ENCODE results near the gene AGR3. TPM values are rescaled to one million over a fixed set of nuclear protein-coding genes. Genes with fewer than 3 reads are reported as not detected.

The AGR3 gene
- polyA plus RNA-seq, 3 donors, result 1.8 to 4.4 (median 3.9) TPM

Other genes with a start within 250 kb of the AGR3 start
- 10 to 100 TPM in 1 of 3 donors, 1 to 10 TPM in 2; 6.0 to 12.9 (median 8.5) TPM for gene ANKMY2, start 236.2 kb downstream of the AGR3 start, polyA plus RNA-seq
- gene BZW2, start 235.8 kb downstream of the AGR3 start, polyA plus RNA-seq, result 10 to 100 TPM; 25.5 to 42.8 (median 30.4) TPM
- gene TSPAN13, start 128.2 kb downstream of the AGR3 start, polyA plus RNA-seq, result 10 to 100 TPM; 35.5 to 52.1 (median 42.4) TPM
- 100 to 1,000 TPM in 1 of 3 donors, 10 to 100 TPM in 1, 1 to 10 TPM in 1; 6.8 to 119 (median 12.9) TPM for gene AGR2, start 77.0 kb downstream of the AGR3 start, polyA plus RNA-seq